H1 (cell line): Measurements from ENCODE around the gene UBE2E3. TPM values are rescaled to one million over a fixed set of nuclear protein-coding genes. Genes with fewer than 3 reads are reported as not detected.

Source experiments
- CTCF ChIA-PET: fragments of 300-600 bp; sonication (Branson Sonifier 250); formaldehyde crosslinking; loops from one replicate; lab custom pipeline; 2021; ENCODE audit not compliant: partially characterized antibody; lab: Charles Lee
- POLR2A ChIA-PET: fragments of 300-600 bp; sonication (Branson Sonifier 250); formaldehyde crosslinking; loops from one replicate; lab custom pipeline; 2021; ENCODE audit warnings: inconsistent platforms; ENCODE audit not compliant: partially characterized antibody; lab: Charles Lee
- DNase-seq, 2 experiments: peaks; one replicate each; pipeline versions ENCODE4 v3.0.0 to v3.0.0-alpha.2; 2010 to 2022; ENCODE audit warnings: low spot score in 2 of 2, low read depth in 1 of 2, mixed read lengths in 1 of 2
- FAIRE-seq: peaks from 2 replicates; lab custom pipeline; 2011; peaks lifted over from hg19 to GRCh38; lab: Jason Lieb, UNC
- H2AFZ ChIP-seq: 2 replicates; pipeline ENCODE4 v1.8.1; 2012; ENCODE audit warnings: low read length, inconsistent platforms
- H2AK5ac ChIP-seq: 2 replicates; pipeline ENCODE4 v1.6.1; 2013; ENCODE audit warnings: low read depth, low read length
- H2BK120ac ChIP-seq: replicated peaks from 2 replicates; pipeline ENCODE3; 2013; ENCODE audit warnings: low read depth, low read length, inconsistent platforms
- H2BK12ac ChIP-seq: 2 replicates; pipeline ENCODE4 v1.6.1; 2013; ENCODE audit warnings: low read depth, low read length
- H2BK15ac ChIP-seq: 2 replicates; pipeline ENCODE4 v1.6.1; 2013; ENCODE audit warnings: low read length
- H2BK20ac ChIP-seq: 2 replicates; pipeline ENCODE4 v1.6.1; 2013; ENCODE audit warnings: low read length
- H2BK5ac ChIP-seq: 2 replicates; pipeline ENCODE4 v1.6.1; 2013; ENCODE audit warnings: low read depth, low read length
- H3K14ac ChIP-seq: 2 replicates; pipeline ENCODE4 v1.6.1; 2013; ENCODE audit warnings: inconsistent platforms; ENCODE audit not compliant: insufficient read length
- H3K18ac ChIP-seq: 2 replicates; pipeline ENCODE4 v1.6.1; 2013; ENCODE audit warnings: low read length; ENCODE audit errors: extremely low read depth
- H3K23ac ChIP-seq: 2 replicates; pipeline ENCODE4 v1.6.1; 2013; ENCODE audit warnings: inconsistent platforms; ENCODE audit not compliant: insufficient read length
- H3K23me2 ChIP-seq: 2 replicates; pipeline ENCODE4 v1.6.1; 2013; ENCODE audit warnings: low read depth, low read length
- H3K27ac ChIP-seq: 2 replicates; pipeline ENCODE4 v1.6.1; 2011; ENCODE audit warnings: low read depth, low read length, inconsistent platforms
- H3K27me3 ChIP-seq, 4 experiments: replicated peaks in 1 of 4; 1 replicate in 1 of 4; 2 replicates in 3 of 4; pipeline versions ENCODE4 v1.6.1 to v1.8.1; 2011 to 2013; ENCODE audit warnings: low read length in 3 of 4, mild to moderate bottlenecking in 3 of 4, inconsistent platforms in 2 of 4, mixed read lengths in 2 of 4, moderate library complexity in 1 of 4; ENCODE audit not compliant: control insufficient read depth in 3 of 4, insufficient read depth in 3 of 4; ENCODE audit errors: extremely low read depth in 1 of 4
- H3K36me3 ChIP-seq, 4 experiments: 2 replicates each; pipeline versions ENCODE4 v1.6.1 to v1.8.1; 2011 to 2013; ENCODE audit warnings: mild to moderate bottlenecking in 4 of 4, low read length in 3 of 4, moderate library complexity in 2 of 4, control low read depth in 1 of 4, inconsistent platforms in 1 of 4; ENCODE audit not compliant: insufficient read depth in 4 of 4, control insufficient read depth in 2 of 4
- H3K4ac ChIP-seq: replicated peaks from 2 replicates; pipeline ENCODE3; 2013; ENCODE audit warnings: low read length, low read depth, mixed read lengths, inconsistent platforms; ENCODE audit not compliant: insufficient read length
- H3K4me1 ChIP-seq, 4 experiments: replicated peaks in 1 of 4; 1 replicate in 1 of 4; 2 replicates in 3 of 4; pipeline versions ENCODE4 v1.6.1 to v1.8.1; 2011 to 2013; ENCODE audit warnings: low read length in 3 of 4, inconsistent platforms in 2 of 4, mixed read lengths in 1 of 4; ENCODE audit not compliant: insufficient read depth in 4 of 4, control insufficient read depth in 3 of 4
- H3K4me2 ChIP-seq, 2 experiments: 2 replicates each; pipeline versions ENCODE4 v1.6.1 to v1.8.1; 2011 to 2013; ENCODE audit warnings: low read depth in 2 of 2, low read length in 2 of 2, control low read depth in 1 of 2, inconsistent platforms in 1 of 2, mild to moderate bottlenecking in 1 of 2; ENCODE audit not compliant: insufficient read depth in 1 of 2
- H3K4me3 ChIP-seq, 4 experiments: fragments of 200-600, 300-600 bp in 1 of 4; sonication (generic), shearing (Covaris generic), sonication (Bioruptor Twin) in 1 of 4; 2 replicates each; pipeline versions ENCODE4 v1.5.1 to v1.8.1; 2011 to 2016; ENCODE audit warnings: low read length in 4 of 4, low read depth in 3 of 4, control low read depth in 2 of 4, inconsistent platforms in 2 of 4, mild to moderate bottlenecking in 2 of 4, mixed read lengths in 1 of 4, moderate library complexity in 1 of 4; ENCODE audit not compliant: insufficient read depth in 2 of 4; ENCODE audit errors: extremely low read depth in 1 of 4
- H3K56ac ChIP-seq: replicated peaks from 2 replicates; pipeline ENCODE3; 2013; ENCODE audit warnings: low read depth, mild to moderate bottlenecking, mixed read lengths, low read length, inconsistent platforms; ENCODE audit not compliant: insufficient read length
- H3K79me1 ChIP-seq: 2 replicates; pipeline ENCODE4 v1.6.1; 2013; ENCODE audit warnings: low read depth, low read length, control low read depth
- H3K79me2 ChIP-seq, 2 experiments: 2 replicates each; pipeline versions ENCODE4 v1.6.1 to v1.8.1; 2012 to 2013; ENCODE audit warnings: low read length in 2 of 2, mild to moderate bottlenecking in 2 of 2, inconsistent platforms in 1 of 2; ENCODE audit not compliant: insufficient read depth in 2 of 2, control insufficient read depth in 1 of 2
- H3K9ac ChIP-seq, 4 experiments: replicated peaks in 1 of 4; 1 replicate in 1 of 4; 2 replicates in 3 of 4; pipeline versions ENCODE4 v1.6.1 to v1.8.1; 2011 to 2013; ENCODE audit warnings: low read depth in 3 of 4, low read length in 3 of 4, control low read depth in 2 of 4, mild to moderate bottlenecking in 2 of 4, moderate library complexity in 2 of 4, inconsistent platforms in 1 of 4; ENCODE audit errors: extremely low read depth in 1 of 4
- H3K9me3 ChIP-seq, 2 experiments: 2 replicates each; pipeline versions ENCODE4 v1.6.1 to v1.8.1; 2012 to 2013; ENCODE audit warnings: mild to moderate bottlenecking in 2 of 2, moderate library complexity in 2 of 2, control low read depth in 1 of 2, inconsistent platforms in 1 of 2, low read depth in 1 of 2, low read length in 1 of 2, mixed read lengths in 1 of 2; ENCODE audit not compliant: insufficient read depth in 2 of 2
- H4K20me1 ChIP-seq, 2 experiments: replicated peaks in 1 of 2; 2 replicates each; pipeline versions ENCODE3 to v1.8.1; 2011 to 2013; ENCODE audit warnings: inconsistent platforms in 2 of 2, low read length in 2 of 2, mild to moderate bottlenecking in 1 of 2; ENCODE audit not compliant: insufficient read depth in 2 of 2, control insufficient read depth in 1 of 2
- H4K5ac ChIP-seq: 2 replicates; pipeline ENCODE4 v1.6.1; 2013; ENCODE audit warnings: low read length, low read depth, mixed read lengths, inconsistent platforms; ENCODE audit not compliant: insufficient read length
- H4K8ac ChIP-seq: 2 replicates; pipeline ENCODE4 v1.8.0; 2013; ENCODE audit warnings: mild to moderate bottlenecking, moderate library complexity, low read length, inconsistent platforms; ENCODE audit not compliant: insufficient read depth; ENCODE audit errors: extremely low read depth
- H4K91ac ChIP-seq: replicated peaks from 2 replicates; pipeline ENCODE3; 2013; ENCODE audit warnings: low read length, mixed read lengths, inconsistent platforms; ENCODE audit not compliant: insufficient read length
- CTCF ChIP-seq, 3 experiments: IDR thresholded peaks; 1 replicate in 2 of 3; 2 replicates in 1 of 3; pipeline versions ENCODE4 v1.5.1 to v1.6.1; 2011; ENCODE audit warnings: low read length in 3 of 3, mild to moderate bottlenecking in 3 of 3, inconsistent platforms in 2 of 3, low read depth in 1 of 3, moderate library complexity in 1 of 3; ENCODE audit not compliant: insufficient read depth in 1 of 3; ENCODE audit errors: control extremely low read depth in 1 of 3
- KDM5A ChIP-seq: fragments of 200-600 bp; IDR thresholded peaks from 2 replicates; pipeline ENCODE4 v1.7.1; 2012; ENCODE audit warnings: mild to moderate bottlenecking, low read length, inconsistent platforms, mixed read lengths
- PHF8 ChIP-seq: fragments of 200-600 bp; sonication (generic); conservative IDR thresholded peaks from 2 replicates; pipeline ENCODE4 v1.7.1; 2012; ENCODE audit warnings: low read depth, mild to moderate bottlenecking, inconsistent platforms, low read length, moderate library complexity
- RBBP5 ChIP-seq: IDR thresholded peaks from 2 replicates; pipeline ENCODE4 v1.7.1; 2012; ENCODE audit warnings: low read depth, mild to moderate bottlenecking, inconsistent platforms, low read length, moderate library complexity, borderline replicate concordance
- RNF2 ChIP-seq: fragments of 200-900, 300-1000 bp; sonication (generic); IDR thresholded peaks from 2 replicates; pipeline ENCODE4 v1.7.1; 2016; ENCODE audit warnings: borderline replicate concordance, low read depth, mild to moderate bottlenecking, antibody characterized with exemption, low read length; ENCODE audit not compliant: poor library complexity, severe bottlenecking; ENCODE audit errors: missing control alignments
- WGBS, 2 experiments: shearing (Covaris generic) in 1 of 2; methylation state at CpG; one replicate each; pipeline versions ENCODE4 v1.1.6 to v1.1.7; 2013 to 2015; ENCODE audit warnings: low lambda C conversion rate in 2 of 2, mixed read lengths in 2 of 2, inconsistent platforms in 1 of 2, low coverage in 1 of 2, missing lambda C conversion rate in 1 of 2; ENCODE audit not compliant: insufficient replicate concordance in 2 of 2, insufficient coverage in 1 of 2, insufficient read length in 1 of 2; ENCODE audit errors: extremely low coverage in 1 of 2, missing lambda C conversion rate in 1 of 2; 5-methylcytosine and 5-hydroxymethylcytosine counted together
- polyA plus RNA-seq, 7 experiments: library from polyadenylated mRNA; depleted of rRNA in 3 of 7; stranded (reverse) in 5 of 7; unstranded in 2 of 7; fragments of >200 nt in 5 of 7; fragments of 200-250 nt in 2 of 7; gene quantifications; 1 replicate in 5 of 7; 2 replicates in 1 of 7; 4 replicates in 1 of 7; pipeline versions ENCODE4 v1.2.1 to v1.2.3, GENCODE V29; 2011 to 2013; ENCODE audit warnings: missing spikeins in 2 of 7, mixed read lengths in 2 of 7
- total RNA-seq: library from RNA; stranded (reverse); fragmentation: NEBNext Ultra II Directional; extraction: Animal tissue kit (Norgen Biotek cat#: 25700); gene quantifications from 2 replicates; pipeline ENCODE4 v1.2.1, GENCODE V29; 2021

UBE2E3 gene
- total and polyA plus RNA-seq, 2 of the 8 experiments (the other 6 are each of a cell fraction or from before 2014, with no cell fraction given): 106 to 132 TPM

GRCh38 chr2:180978903-180979748, 1.3 kb upstream of the UBE2E3 start:
- H2BK12ac ChIP-seq: no peak overlapping the region
- H4K8ac ChIP-seq: no peak overlapping the region
- 0 out of 2 replicates have a peak overlapping the region, but pooled peaks have one; percentile 81 for H3K18ac ChIP-seq
- peak overlapping the region; percentile 33 for H3K4ac ChIP-seq
- ChIA-PET CTCF (interaction anchor here (0.6 to 3.3 kb wide), 10 partner anchors 9 to 853 kb away, joined by 3 to 18 read pairs (median 5); partner anchors contain the start of gene NEUROD1), POLR2A (interaction anchor here (1.5 to 2.0 kb wide), 4 partner anchors 10 to 75 kb away, joined by 5 to 12 read pairs (median 8); no protein-coding TSS in a partner anchor)
- peaks cover 0 to 8% (median 0%) of the 10 kb centered on the region in 4 experiments; a peak in 1 of 8 replicates for H3K36me3 ChIP-seq
- peak overlapping the region in 1 of 4 experiments; percentile 68; a peak in 2 of 8 replicates for H3K4me3 ChIP-seq
- no peak overlapping the region for H3K56ac ChIP-seq
- H2BK20ac ChIP-seq: no peak overlapping the region
- WGBS, 2 experiments: 82% methylated on average over 7 of the region's 7 CpGs; no CpG with 5 or more reads in 1 of the 2 experiments
- no peak overlapping the region for H3K14ac ChIP-seq
- no peak overlapping the region for H2BK15ac ChIP-seq
- H4K20me1 ChIP-seq: no peaks in the 10 kb centered on the region
- H2BK120ac ChIP-seq: no peak overlapping the region
- H3K79me1 ChIP-seq: no peaks in the 10 kb centered on the region
- H3K79me2 ChIP-seq: peaks cover 0 to 20% of the 10 kb centered on the region in 2 experiments; a peak in 2 of 4 replicates
- peaks cover 3% of the 10 kb centered on the region; the same call in 1 of the 2 replicates for H3K23me2 ChIP-seq
- H2AFZ ChIP-seq: no peak overlapping the region
- no peak for DNase-seq
- H3K9ac ChIP-seq: no peak overlapping the region
- H3K4me2 ChIP-seq: peak overlapping the region; percentile 62 to 75; a peak in 3 of 4 replicates
- H4K91ac ChIP-seq: no peak overlapping the region
- H3K27me3 ChIP-seq: no peaks in the 10 kb centered on the region; a peak in 1 of 7 replicates
- H3K23ac ChIP-seq: no peak overlapping the region
- no peak overlapping the region for H3K27ac ChIP-seq
- peaks cover 0 to 6% (median 2%) of the 10 kb centered on the region in 4 experiments; a peak in 1 of 7 replicates for H3K4me1 ChIP-seq
- no peaks in the 10 kb centered on the region for H3K9me3 ChIP-seq
- H2AK5ac ChIP-seq: no peak overlapping the region
- no peak overlapping the region for H4K5ac ChIP-seq
- no peak for FAIRE-seq
- H2BK5ac ChIP-seq: no peak overlapping the region
- no peak for TF ChIP-seq PHF8
- TF ChIP-seq KDM5A: no peak
- TF ChIP-seq RNF2: no peak
- TF ChIP-seq CTCF (IDR thresholded peaks at IDR 0.05; ENCODE audit: control extremely low read depth in 1 of 3, insufficient read depth in 1 of 3, low read depth in 1 of 3, low read length in 3 of 3): no peak
- TF ChIP-seq RBBP5: no peak
